ENCODE measurements around the gene RIPK3.
"Not testable (repeated sequence)": the region's sequence is repeated elsewhere in the genome, so short reads cannot be mapped to it uniquely, and the experiment has no call there.

The RIPK3 gene

GRCh38 chr14:24339284-24340151, at the start of gene RIPK3:
TSS of gene RIPK3 (minus strand) at chr14:24339991. CDS start at chr14:24339826, 165 bp downstream.
- peak; percentile 72 for DNase-seq

GRCh38 chr14:24389226-24389848, 49.5 kb upstream of the RIPK3 start:
- no peak for DNase-seq

DNA sequence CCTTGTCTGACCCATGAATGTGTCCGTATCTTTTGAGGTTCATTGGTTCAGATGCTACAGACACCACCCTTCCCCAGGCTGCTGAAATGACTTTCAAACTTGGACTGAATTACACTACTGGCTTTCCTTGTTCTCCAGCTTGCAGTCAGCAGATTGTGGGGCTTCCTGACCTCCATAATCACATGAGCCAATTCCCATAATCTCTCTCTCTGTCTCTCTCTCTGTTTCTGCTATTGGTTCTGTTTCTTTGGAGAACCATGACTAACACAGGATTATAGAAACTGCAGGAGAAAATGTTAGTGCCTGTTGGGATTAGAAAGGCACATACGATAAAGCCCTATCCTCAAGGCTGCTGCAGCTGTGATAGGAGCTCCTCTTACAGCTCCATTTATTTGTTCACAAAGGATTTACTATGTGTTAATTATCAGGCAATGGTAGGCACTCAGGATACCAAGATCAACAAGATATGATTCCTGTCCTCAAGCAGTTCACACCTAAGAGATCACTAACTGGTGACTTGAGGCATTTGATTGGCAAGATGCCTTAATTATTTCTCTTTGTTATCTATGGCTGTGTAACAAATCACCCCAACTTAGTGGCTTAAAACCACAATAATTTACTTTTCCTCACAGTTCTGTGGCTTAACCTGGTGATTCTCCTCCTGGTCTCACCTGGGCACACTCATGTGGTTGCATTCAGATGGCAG, 48.8 kb upstream of the RIPK3 start:
- DNase-seq: no peak

- not testable (repeated sequence) for DNase-seq
These were observed 47.8 kb upstream of the RIPK3 start for GRCh38 chr14:24387579-24387978.

GRCh38 chr14:24387009-24387345, 47.2 kb upstream of the RIPK3 start:
- no peak for DNase-seq

GRCh38 chr14:24385524-24385923, 45.7 kb upstream of the RIPK3 start:
- DNase-seq: no peak

- DNase-seq: no peak
These were observed 44.4 kb upstream of the RIPK3 start for GRCh38 chr14:24384169-24384568.

GRCh38 chr14:24382064-24382371, 42.2 kb upstream of the RIPK3 start:
- no peak for DNase-seq

DNA sequence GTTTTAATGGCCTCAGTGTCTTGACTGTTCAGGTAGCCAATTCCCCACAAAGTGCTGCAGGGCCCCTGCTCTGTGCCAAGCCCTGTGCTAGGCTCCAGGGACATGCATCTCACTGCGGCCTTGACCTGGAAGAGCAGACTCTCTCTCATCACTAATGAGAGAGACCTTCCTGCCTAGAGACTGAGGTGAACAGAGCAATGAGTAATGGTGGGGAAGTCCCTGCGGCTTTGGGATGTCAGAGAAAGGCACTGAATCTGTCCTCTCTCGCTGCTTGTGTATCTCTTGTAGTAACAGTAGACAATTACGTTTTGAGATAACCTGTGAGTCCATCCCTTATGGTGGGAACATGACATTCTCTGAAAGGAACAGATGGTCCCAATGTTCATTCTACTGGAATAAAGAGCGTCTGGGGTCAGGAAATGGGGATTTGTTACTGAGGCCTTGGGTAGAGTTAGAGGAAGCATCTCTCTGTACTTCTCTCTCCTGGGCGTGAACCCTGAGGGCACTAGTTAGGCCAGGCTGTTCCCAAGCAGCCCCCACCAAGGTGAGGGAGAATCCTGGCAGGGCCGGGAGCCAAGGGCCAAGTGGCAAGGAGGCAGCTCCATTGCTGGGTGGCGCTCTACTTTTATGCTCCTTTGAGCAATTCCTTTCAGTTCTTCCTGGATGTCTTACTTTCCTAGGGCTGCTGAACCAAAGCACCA, 41.7 kb upstream of the RIPK3 start:
- DNase-seq: no peak

DNA sequence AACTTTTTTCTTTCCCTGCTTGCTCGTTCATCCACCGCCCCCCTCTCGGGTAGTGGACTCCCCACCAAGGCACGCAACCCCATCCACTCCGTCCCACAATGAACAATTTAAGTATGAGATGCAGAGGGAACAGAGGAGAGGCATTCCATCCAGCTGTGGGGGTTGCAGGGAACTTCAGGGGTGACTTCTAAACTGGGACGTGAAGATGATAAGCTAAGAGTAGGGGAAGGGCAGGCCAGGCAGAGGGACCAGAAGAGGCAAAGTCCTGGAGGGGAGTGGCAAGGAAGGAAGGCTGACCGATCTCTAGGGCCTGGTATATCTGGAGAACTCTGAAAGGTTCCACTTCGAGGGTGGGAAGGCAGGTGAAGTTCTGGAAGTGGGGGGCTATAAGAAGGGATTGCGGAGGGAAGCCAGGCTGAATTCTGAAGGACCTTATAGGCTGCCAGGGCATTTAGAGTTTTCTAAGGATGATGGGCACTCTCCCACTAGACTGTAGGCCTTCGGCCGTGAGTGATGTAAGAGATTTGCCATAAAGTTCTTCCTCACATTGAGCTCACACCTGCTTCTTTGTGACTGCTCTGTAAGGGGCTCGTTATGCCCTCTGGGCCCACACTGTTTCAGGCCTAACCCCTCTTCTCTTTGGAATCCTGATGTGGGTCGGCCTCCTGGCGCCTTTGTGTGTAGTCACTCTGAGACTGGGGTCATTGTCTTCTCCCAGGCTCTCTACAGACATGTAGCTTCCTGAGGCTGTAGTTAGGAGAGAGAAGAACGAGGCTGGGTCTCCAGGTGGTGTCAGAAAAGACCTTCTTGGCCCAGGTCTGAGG, 40.3 kb upstream of the RIPK3 start:
- no peak for DNase-seq

- no peak for DNase-seq
These were observed 39.5 kb upstream of the RIPK3 start for GRCh38 chr14:24378981-24379906.

- DNase-seq: no peak
These were observed 38.5 kb upstream of the RIPK3 start for GRCh38 chr14:24378327-24378726.

DNA sequence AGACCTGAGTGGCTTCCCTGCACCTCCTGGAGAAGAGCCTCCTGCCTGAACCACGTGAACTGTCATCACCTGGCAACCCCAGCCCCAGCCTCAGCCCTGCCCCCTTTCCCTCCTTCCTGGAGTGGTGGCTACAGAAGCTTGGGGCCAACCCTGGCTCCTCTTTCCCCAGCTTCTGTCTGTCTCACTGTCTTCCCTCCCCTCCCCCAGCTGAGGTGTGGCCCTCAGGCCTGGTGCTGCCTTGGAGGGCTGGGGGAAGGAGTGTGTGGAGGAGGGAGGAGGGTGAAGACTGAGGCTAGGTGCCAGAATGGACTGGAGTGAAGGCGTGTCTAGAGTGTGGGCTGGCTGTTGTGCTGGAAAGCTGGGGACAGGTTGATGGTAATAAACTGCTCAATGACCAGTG, 37.9 kb upstream of the RIPK3 start:
- peak; percentile 67 for DNase-seq

DNA sequence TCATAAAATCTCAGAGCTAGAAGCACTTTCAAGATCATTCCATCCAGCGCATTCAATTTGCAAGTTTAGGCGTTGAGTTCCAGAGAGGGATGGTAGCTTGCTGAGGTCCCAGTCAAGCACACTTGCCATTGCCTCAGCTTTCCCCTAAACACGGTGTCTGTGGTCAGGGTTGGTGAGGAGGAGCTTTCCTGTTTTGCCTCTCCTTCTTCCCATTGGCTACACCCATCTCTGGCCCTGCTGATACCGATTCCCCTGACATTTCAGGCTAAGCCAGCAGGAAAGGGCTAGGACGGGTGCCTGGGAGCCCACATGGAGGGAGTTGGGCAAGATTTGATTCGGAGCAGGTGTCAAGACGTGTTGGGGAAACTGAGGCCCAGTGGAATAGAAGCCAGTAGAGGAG, 37.3 kb upstream of the RIPK3 start:
- DNase-seq: no peak

DNA sequence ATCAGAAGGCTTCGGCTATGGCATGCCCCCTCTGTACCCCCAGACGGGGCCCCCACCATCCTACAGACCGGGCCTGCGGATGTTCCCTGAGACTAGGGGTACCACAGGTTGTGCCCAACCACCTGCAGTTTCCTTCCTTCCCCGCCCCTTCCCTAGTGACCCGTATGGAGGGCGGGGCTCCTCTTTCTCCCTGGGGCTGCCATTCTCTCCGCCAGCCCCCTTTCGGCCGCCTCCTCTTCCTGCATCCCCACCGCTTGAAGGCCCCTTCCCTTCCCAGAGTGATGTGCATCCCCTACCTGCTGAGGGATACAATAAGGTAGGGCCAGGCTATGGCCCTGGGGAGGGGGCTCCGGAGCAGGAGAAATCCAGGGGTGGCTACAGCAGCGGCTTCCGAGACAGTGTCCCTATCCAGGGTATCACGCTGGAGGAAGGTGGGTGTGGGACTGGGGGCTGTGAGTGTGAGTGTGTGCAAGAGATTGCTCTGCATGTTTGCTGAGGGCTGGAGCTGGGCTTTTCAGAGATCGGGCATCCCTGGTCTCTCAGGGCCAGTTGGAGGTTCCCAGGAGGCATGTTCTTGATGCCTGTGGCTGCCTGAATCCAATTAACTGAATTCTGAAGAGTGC, 36.8 kb upstream of the RIPK3 start:
- no peak for DNase-seq

DNA sequence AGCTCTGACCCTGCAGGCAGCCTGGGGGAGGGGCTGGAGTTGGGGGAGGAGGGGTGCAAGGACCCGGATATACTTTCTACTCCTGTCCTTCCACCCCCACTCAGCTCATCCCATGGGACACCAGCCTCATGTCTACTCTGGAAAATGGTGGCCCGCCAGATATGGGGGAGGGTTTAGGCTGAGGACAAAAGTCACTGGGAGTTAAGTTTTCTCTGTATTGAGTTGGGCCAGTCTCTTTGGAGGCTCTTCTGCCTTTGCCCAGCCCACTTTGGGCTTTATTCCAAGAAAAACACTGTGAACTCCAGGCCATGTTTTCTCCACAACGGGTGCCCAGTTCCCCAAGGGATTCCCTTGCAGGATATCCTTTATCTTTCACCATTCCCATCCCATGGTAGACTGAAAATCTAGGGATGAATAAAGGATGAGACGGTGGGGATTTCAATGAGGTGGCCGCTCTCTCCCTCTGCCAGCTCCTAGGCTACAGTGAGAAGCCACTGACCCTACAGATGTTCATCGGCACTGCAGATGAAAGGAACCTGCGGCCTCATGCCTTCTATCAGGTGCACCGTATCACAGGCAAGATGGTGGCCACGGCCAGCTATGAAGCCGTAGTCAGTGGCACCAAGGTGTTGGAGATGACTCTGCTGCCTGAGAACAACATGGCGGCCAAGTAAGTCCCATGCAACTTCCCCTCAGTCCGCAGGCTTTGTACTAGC, 33.1 kb upstream of the RIPK3 start:
- no peak for DNase-seq

DNA sequence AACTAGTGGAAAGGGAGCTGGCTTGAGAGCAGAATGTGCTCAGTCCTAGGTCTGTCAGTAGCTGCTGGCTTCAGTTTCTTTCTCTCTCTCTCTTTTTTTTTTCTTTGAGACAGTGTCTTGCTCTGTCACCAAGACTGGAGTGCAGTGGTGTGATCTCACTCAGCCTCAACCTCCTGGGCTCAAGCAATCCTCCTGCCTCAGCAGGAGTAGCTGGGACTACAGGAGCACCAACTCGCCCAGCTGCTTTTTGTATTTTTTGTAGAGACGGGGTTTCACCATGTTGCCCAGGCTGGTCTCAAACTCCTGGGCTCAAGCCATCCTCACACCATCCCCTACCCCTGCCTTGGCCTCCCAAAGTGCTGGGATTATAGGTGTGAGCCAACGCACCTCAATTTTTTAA, 31.8 kb upstream of the RIPK3 start:
- DNase-seq: not testable (repeated sequence)

GRCh38 chr14:24370748-24371147, 31.0 kb upstream of the RIPK3 start:
- no peak for DNase-seq

DNA sequence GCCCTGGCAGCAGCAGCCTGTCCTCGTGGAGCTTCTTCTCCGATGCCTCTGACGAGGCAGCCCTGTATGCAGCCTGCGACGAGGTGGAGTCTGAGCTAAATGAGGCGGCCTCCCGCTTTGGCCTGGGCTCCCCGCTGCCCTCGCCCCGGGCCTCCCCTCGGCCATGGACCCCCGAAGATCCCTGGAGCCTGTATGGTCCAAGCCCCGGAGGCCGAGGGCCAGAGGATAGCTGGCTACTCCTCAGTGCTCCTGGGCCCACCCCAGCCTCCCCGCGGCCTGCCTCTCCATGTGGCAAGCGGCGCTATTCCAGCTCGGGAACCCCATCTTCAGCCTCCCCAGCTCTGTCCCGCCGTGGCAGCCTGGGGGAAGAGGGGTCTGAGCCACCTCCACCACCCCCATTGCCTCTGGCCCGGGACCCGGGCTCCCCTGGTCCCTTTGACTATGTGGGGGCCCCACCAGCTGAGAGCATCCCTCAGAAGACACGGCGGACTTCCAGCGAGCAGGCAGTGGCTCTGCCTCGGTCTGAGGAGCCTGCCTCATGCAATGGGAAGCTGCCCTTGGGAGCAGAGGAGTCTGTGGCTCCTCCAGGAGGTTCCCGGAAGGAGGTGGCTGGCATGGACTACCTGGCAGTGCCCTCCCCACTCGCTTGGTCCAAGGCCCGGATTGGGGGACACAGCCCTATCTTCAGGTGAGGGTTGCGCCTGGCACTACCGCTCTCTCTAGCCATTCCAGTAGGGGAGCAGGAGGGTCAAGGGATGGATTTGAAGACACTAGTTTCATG, 30.3 kb upstream of the RIPK3 start:
- no peak for DNase-seq

Measured in RPMI8226 (cell line).